NCI-H82 treated with DMSO at 0.1 percent for 48 hours (cell line): Measurements from ENCODE around the gene ADARB2.

Experiments
- DNase-seq: peaks from one replicate; lab custom pipeline; 2025; ENCODE audit not compliant: unreplicated experiment; lab: John Stamatoyannopoulos, UW

The ADARB2 gene

DNA sequence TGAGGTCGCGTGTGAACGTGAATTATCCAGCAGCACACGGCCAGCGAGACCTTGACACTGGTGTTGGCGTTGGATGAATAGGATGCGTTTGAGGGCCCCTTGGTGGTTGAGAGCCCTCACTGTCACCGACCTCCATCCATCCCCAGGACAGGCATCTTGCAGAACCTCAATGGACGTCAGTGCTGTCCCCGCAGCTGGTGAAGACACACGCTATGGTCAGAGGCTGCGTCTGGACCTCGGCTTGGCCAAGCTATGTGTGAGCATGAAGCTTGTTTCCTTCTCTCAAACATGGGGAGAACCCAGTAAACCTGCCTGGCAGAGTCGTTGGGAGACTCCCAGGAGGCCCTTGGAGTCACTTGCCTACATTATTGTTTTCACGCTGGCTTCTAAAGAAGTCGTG lies 229.2 kb downstream of the ADARB2 start:
- DNase-seq, result no peak

DNA sequence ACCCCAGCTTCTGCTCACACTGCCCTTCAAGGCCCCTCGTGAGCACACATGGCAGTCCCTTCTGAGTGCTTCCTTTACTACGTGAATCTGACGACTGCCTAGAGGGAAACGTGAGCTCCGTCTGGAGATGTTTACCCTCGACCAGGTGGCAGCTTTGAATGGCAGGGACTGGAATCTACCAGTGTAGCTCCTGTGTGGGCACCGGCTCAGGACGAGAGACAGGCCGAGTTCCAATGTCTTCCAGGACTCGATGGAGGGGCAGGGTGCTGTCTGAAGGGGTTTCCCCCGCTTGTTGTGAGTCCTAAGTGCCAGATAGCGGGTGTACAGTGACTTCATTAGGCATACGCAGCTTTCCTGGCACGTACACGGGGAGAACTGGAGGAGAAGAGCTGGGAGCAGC lies 229.9 kb downstream of the ADARB2 start:
- no peak for DNase-seq

DNA sequence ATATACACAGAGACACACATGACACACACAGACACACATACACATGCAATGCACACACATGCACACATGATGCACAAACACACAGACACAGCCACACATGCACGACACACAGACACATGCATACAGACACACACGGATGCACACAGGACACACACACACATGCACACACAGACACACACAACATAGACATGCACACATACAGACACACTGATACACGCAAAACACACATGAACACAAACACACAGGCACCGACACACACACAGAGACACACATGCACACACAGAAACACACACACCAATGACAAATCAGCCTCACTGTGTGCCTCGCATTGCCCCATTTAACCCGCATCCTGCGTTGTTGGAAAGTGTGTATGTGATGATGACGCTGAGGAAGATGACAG lies 232.4 kb downstream of the ADARB2 start:
- no peak for DNase-seq

DNA sequence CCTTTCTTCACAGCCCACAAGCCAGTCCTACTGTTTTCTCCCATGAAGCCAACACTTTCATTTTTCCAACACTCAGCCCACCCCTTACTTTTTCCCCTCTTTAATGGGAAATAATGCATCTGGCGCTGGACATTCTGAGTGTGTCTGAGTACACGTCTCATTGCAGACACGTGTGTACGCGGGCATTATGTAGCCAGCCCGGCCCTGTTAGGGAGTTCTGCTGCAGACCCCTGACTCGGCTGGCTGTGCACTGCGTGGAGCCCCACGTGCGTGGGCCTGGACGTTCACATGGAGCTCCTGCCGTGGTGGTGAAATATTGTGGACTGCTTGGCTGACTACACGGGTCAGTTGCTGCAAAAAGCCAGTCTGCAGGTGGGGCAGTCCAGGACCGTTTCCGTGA lies 233.0 kb downstream of the ADARB2 start:
- DNase-seq, result no peak

DNA sequence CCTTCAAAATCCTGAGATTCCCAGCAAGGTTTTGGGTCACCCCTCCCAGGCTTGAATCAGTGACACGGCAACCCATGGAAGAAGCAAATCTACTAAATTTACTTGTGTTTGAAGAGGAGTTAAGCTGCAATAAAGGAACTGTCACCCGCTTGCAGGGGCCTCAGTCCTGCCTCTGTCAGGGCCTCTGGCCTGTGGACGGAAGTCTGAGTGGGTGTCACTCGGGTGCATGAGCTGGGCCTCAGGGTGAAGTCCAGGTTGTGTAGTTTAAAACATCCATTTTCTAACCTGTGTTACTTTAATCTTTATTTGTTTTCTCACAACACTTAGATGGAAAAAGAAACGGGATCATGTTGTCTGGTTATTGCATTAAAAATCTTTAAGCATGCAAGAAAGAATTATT lies 234.9 kb downstream of the ADARB2 start:
- no peak for DNase-seq

DNA sequence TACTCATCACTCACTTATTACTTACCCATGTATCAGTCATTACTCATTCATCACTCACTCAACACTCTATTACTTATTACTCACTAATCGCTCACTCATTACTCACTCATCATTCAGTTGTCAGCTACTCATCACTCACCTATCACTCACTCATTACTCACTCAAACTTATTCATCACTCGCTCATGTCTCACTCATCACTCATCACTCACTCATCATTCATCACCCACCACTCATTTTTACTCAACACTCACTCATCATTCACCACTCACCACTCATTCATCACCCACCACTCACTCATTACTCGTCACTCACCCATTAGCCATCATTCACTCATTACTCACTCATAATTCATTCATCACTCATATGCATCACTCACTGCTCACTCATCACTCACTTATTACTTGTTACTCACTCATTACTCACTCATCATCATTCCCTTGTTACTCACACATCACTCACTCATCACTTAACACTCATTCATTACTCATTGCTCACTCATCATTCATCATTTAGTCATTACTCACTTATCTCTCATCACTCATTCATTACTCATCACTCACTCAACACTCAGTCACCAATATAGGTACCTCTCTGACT lies 237.9 kb downstream of the ADARB2 start:
- no peak for DNase-seq

DNA sequence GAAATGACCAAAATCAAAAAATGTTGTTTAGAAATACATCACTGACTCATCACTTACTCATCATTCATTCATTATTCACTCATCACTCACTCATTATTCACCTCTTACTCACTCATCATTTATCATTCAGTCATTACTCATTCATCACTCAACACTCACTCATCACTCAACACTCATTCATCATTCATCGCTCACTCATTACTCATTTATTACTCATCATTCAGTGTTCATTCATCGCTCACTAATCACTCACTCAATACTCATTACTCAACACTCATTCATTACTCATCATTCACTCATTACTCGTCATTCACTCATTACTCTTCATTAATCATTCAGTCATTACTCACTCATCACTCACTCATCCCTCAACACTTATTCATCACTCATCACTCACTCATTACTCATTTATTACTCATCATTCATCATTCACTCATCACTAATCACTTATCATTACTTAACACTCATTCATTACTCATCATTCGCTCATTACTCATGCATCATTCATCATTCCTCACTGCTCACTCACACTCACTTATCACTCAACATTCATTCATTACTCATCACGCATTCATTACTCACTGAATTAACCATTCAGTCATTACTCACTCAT lies 238.5 kb downstream of the ADARB2 start:
- no peak for DNase-seq

DNA sequence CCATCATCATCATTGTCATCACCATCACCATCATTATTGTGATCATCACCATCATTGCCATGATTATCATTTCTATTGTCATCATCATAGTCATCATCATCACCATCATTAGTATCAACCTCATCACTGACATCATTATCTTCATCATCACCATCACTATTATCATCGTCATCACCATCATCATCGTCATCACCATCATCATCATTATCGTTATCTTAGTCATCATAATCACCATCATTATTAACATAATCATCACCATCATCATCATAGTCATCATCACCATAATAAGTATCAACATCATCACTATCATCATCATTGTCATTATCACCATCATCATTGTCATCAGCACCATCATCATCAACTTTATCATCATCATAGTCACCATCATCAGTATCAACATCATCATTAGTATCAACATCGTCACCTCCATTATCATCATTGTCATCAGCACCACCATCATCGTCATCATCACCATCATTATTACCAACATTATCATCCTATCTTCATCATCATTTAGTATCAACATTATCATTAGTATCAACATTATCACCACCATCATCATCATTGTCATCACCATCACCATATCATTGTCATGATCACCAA lies 241.3 kb downstream of the ADARB2 start:
- no peak for DNase-seq

DNA sequence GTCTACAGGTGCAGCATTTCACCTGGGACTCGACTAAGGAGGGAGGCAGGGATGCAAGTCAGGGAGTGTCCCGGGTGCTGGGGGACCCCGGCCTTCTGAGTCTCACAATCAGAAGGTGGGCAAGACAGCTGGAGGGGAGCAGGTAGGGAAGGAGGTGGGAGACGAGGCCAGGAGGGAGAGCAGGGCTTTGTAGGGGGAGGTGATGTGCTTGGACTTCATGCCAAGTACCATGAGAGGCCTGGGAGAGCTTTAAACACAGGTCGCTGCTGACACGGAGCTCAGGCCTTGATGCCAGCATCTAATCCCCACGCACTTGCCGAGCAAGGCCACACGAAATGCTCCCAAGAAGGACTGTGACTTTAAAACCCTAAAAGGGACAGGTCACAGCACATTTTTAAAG lies 244.7 kb downstream of the ADARB2 start:
- DNase-seq, result no peak

DNA sequence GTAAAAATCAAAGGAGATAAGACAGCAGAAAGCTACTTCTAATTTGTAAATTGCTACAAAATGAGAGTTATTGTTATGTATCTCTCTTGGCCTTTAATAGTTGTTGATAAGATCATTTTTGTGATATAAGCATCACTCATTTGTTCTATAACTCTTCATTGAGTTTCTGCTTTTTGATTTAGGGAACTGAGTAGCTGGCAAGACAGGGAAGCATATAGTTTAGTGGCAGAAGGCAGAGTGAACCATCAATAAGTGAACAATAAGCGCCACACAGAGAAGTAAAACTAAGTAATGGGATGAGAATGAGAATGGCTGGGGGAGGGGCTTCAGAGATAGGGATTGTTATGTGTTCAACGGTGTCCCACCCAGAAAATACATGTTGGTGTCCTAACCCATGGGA lies 245.4 kb downstream of the ADARB2 start:
- DNase-seq, result no peak

DNA sequence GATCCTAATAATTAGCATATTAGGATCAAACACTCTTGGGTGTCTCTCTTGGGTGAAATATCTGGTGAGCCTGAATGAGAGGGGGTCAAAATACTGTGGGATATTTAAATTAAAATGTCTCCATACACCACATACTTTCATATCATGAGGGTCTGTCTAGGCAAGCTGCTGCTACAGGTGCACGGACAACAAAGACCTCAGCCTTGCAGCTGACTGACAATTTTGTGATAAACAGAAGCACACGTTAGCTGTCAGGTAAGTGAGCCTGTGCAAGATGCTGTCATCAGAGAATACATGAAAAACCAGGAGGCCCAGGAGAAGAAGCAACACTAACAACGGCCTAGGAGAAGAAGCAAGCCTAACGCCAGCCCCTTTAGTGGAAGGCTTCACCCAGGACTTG lies 247.5 kb downstream of the ADARB2 start:
- DNase-seq, result no peak

DNA sequence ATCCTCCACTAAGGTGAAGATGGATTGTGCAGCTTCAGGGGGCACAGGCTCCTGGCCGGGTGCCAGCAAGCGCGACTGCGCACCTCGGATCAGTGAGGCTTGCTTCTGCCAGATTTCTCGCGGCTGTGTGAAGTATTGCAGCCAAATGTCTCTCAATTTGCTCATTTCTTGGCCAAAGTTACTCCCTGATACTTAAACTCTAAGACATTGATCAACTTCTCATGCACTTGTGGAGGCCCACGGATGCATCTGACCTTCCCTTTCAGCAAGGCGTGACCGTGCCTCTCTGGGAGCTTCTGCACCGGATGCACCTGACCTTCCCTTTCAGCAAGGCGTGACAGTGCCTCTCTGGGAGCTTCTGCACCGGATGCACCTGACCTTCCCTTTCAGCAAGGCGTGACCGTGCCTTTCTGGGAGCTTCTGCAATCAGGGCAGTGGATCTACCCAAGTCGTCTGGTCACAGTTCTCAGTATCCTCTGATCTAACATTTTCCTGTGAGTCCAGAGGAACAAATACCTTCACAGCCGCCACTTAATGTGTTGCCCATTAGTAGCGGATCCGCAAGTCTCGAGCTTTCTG lies 248.3 kb downstream of the ADARB2 start:
- no peak for DNase-seq

DNA sequence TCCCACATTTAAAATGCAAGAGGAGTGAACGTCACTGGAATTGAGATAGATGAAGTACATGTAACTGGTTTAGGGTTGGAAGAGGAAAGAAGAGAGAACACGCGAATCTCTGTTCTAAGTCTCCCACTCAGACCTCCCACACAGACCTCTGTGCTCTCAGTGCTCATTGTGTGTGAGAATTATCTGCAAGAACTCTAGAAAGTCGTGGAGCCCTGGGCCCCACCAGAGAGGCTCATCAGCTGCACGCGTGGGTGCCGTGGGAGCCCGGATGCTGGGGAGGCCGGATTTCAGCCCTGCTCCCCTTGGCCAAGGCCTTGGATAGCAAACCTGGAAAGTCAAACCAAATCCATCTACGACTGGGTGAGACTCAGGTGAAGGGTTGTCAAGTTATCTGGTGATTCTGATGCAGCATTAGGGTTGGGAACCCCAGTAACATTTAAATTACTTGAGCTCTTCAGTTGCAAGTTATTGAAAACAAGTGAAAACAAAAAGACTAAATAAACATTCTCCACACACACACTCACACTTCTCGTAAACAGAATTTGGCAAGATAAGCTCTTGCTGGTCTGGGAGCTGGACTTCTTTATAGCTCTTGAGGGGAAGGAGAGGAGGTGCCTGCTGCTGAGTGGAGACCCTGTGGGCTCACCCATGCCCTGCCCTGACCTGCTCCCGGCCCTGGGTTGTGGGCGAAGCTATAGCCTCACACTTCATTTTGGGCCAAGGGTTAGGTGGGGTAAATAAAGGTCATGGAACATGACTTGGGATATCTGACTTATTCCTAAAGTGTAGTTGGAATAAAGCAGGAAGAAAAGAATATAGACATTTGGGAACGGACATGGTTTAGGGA lies 250.3 kb downstream of the ADARB2 start:
- no peak for DNase-seq

DNA sequence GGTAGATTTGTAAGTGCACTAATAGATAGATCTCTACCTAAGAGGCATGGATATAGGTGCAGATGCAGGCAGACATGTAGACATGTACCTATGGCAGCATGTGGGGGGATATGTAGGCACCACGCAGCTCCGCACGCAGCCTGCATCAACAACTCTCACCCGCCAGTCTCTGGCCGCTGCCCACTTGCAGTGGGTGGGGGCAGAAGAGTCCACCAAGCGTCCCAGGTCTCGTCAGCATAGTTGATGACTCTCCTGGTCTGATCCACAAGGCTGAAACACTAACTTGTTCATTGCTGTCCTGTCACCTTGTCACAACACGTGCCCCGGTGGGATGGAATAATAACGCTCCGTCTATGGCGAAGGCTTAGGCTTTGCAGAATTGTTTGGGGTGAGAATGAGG lies 252.0 kb downstream of the ADARB2 start:
- no peak for DNase-seq

DNA sequence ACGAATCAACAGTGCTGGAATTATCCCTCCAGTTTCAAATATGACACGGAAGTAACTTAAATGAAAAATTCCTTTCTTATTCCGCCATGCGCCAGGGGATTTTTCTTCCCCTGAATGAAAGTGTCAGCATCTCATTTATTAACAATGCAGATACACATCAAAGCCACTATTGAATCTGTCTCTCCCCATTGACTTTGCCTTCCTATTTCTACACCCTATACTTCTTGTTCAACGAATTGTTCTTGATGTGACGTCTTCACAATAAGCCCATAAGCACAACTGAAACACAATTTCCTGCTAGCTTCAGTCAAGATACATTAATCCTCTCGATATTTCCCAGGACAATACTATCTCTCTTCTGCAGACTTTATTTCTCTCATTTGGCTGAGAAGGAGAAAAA lies 253.5 kb downstream of the ADARB2 start:
- no peak for DNase-seq

DNA sequence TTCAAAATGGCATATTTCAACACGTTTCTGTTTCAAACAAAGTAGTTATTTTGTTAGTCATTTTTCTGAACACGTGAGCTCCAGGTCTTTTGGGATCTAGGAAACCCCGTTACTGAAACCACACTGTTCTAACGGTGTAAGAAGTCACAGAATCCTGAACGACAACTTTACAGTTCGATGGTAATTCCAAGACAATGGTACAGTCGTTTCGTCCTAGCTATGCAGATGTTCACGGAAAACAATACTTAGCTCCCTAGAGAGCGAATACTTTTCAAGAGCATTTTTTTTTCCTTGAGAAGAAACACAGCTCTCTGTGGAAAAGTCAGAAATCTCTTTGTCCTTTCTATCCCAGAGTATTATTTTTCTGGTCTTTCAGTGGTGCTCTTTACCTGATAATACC lies 254.1 kb downstream of the ADARB2 start:
- DNase-seq, result no peak

DNA sequence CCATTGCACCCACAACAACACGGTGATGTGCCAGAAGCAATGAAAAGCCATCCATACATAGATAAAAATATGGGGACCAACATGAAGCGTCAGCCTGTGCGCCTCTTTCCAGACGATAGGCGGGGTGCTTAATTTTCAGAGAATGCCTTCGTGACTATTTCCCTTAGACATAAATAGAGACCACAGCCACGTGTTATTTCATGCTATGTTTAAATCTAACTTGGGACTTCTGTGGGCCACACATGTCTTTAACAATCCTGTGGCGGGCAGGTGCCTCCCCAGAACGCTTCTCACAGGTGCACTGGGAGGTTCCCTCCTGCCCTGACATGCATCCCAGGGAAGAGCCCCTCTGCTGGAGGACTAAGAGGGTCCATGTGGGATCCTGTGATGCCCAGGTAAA lies 259.7 kb downstream of the ADARB2 start:
- DNase-seq, result no peak

DNA sequence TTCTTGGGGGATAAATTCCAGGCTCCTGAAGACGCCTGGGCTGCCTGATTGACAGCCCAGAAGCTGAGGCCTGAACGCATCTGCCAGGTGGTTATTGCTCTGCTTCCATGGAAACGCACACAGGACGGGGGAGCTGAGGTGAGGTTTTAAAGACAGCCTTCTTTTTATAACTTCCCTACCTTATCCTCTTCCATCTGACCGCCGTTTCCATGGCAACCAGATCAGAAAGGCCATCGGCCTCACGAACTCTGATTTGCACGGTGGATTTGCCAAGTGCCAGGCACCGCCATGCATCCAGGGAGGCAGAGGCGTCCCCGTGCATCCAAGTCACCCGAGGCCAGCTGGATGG lies 260.9 kb downstream of the ADARB2 start:
- no peak for DNase-seq

DNA sequence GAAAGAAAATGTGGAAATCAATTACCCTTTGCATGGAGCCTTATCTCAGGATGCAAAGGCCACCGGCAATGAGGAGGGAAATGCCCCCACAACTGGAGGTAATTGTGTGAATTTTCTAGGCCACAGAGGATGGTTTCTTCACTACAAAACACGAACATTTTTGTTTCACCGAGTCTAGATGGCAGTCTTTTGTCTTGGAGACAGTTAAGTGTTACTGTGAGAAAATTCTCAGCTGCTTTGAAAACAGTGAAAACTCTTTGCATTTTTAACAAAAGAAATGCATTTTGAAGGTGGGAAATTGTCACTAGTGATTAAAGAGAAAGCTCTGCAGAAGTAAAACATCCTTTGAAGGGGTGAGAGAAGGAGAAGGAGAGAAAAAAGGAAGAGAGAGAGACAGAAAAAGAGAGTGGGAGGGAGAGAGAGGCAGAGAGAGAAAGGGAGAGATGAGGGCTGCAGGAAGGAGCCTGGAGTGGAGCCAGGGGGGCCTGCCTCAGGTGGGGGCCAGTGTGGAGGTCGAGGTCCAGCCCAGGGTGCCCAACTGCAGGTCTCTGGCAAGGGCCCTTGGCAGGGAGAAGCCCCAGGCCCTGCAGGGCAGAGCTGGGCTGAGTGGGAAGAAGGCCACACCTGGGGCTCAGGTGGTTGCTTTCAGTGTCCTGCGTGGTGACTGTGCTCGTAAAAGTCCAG lies 261.4 kb downstream of the ADARB2 start:
- no peak for DNase-seq

DNA sequence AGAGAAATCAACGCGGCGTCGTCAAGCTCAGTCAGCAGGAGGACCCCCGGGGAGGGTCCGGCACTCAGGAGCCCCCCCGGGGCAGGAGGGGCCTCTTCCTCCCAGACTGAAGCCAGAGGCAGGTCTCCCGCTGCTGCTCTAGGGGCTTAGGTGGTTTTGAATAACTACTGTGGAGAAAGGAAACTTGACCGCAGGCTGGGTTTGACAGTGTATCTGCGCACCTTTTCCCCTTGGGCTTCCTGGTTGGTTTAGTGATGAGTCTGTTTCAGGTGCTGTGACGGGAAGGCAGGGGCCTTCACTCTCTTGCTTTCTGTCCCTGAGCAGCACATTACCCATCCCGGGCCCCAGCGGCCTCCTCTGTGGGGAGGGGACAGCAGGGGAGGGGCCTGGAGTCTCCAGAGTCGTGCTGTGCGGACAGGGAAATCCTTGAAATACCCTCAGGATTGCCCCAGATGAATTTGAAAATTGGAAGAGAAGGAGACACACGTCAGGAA lies 262.2 kb downstream of the ADARB2 start:
- DNase-seq, result no peak
